NOMO-1 treated with DMSO at 0.1 percent for 48 hours (cell line): Measurements from ENCODE around the gene ARHGAP26.

Experiments
- DNase-seq: peaks from one replicate; lab custom pipeline; 2025; ENCODE audit not compliant: unreplicated experiment; lab: John Stamatoyannopoulos, UW

The ARHGAP26 gene

DNA sequence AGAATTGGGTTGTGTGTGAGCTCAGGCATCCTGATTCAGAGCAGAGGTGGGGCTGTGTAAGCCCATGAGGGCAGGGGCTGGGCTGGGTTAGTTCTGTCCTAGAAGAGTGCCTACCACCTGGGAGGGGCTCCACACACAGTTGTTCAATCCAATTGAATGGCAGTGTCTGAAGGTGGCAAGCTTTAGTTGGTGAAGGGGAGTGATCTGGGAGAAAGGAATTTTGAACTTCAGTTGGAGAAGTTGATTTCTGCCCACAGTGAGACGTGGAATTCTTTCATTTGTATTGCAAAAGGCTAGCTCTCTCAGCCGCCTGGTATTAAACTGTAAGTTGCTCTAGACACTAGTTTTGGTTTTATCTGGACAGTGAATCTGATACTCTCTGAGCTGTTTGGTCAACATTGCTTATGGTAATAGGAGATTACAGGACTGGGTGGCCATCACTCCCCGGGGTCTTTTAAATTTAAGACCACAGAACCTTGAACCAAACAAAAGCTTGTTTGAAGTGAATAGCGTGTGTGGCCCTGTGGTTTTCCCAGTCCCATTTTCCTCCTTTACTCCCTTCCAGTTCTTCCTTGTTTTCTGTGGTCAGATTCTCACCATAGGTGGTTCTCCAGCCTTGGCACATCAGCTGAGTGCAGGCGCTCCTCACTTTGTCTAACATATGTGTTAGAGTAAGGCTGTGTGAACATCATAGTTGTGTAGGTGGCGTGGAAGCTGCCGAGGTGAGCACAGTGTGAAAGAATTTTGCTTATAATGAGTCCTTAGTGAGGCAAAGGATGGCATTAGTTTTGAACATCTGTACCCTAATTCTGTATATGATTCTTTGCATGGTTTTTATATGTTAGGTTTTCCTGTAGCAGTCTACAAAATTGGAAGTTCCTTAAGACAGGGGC lies 78.0 kb downstream of the ARHGAP26 start:
- no peak for DNase-seq

- DNase-seq, result no peak
These were observed 79.3 kb downstream of the ARHGAP26 start for GRCh38 chr5:142849466-142849865.

DNA sequence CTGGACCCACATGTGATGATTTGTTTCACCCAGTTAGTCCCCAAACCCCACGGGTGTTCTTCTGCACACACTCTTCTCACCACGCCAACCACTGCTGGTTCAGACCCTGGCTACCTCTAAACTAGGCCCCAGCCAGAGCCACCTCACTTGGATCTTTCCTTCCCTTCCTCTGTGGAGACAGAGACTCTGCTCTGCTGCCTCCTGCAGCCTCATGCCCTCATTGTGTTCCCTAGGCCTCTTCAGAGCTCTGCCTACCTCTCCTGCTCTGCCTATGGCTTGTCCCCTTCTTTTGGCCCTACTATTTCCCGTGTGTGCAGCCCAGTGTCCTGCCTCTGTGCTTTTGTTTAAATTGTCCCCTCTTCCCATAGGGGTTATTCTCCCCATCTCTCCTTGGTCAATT lies 79.7 kb downstream of the ARHGAP26 start:
- DNase-seq, result no peak

- no peak for DNase-seq
These were observed 81.6 kb downstream of the ARHGAP26 start for GRCh38 chr5:142851731-142852130.

- DNase-seq, result no peak
These were observed 82.4 kb downstream of the ARHGAP26 start for GRCh38 chr5:142852416-142853198.

- DNase-seq, result no peak
These were observed 83.5 kb downstream of the ARHGAP26 start for GRCh38 chr5:142853682-142854081.

DNA sequence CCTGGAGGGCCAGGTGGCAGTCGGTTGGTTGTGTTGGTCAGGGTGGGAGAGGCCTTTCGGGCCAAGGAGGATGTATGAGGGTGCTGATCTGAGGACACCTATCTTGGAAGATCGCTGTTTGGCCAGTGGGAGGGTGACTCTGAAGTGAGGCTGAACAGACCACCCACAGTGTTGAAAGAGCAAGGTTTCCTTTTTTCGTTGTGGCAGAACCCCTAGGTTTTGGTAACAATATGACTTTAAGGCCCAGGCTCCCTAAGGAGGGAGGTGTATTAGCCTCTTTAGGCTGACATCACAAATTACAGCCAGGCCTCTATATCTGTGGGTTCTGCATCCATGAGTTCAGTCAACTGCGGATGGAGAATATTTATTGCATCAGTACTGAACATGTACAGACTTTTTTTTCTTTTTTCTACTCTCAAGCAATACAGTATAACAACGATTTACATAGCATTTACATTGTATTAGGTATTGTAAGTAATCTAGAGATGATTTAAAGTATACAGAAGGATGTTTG lies 86.1 kb downstream of the ARHGAP26 start:
- DNase-seq, result no peak

GRCh38 chr5:142857405-142857804 lies 87.2 kb downstream of the ARHGAP26 start:
- no peak for DNase-seq

DNA sequence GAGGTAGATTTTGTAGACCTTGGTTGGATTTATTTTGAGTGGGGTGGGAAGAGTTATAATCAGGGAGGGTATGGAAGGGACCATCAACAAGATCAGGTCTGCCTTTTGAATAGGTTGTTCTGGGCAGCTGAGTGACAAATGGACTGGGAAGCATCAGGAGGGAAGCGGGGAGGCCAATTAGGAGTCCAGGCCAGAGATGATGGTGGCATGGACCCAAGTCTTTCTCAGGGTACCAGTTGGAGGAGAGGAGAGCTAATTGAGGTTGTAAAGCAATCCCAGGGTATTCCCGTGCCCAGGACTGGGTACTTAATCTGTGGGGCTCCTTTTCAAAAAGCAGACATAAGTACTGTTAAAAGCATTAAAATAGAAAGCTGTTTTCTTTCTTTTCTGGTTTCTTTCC lies 88.9 kb downstream of the ARHGAP26 start:
- no peak for DNase-seq

- DNase-seq, result no peak
These were observed 90.1 kb downstream of the ARHGAP26 start for GRCh38 chr5:142860270-142860669.

GRCh38 chr5:142861011-142861410 lies 90.8 kb downstream of the ARHGAP26 start:
- no peak for DNase-seq

- DNase-seq, result no peak
These were observed 92.4 kb downstream of the ARHGAP26 start for GRCh38 chr5:142862594-142862993.

DNA sequence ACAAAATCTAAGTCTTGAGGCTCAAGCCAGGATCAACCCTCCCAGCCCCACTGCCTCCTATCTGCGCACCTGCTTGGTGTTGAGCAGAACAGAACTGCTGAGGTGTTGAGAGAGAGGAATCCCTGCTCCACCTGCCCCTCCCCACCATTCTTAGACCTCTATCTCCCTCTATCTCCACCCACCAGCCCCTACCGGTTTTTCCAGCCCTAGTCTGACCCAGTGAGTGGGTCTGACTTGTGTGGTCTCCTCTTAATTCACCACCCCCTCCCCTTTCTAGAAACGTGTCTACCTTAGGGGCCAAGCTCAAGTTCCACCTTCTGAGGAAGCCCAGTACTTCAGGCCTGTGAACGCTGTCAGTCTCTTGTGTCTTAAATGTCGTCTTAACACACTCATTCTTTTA lies 93.7 kb downstream of the ARHGAP26 start:
- no peak for DNase-seq

DNA sequence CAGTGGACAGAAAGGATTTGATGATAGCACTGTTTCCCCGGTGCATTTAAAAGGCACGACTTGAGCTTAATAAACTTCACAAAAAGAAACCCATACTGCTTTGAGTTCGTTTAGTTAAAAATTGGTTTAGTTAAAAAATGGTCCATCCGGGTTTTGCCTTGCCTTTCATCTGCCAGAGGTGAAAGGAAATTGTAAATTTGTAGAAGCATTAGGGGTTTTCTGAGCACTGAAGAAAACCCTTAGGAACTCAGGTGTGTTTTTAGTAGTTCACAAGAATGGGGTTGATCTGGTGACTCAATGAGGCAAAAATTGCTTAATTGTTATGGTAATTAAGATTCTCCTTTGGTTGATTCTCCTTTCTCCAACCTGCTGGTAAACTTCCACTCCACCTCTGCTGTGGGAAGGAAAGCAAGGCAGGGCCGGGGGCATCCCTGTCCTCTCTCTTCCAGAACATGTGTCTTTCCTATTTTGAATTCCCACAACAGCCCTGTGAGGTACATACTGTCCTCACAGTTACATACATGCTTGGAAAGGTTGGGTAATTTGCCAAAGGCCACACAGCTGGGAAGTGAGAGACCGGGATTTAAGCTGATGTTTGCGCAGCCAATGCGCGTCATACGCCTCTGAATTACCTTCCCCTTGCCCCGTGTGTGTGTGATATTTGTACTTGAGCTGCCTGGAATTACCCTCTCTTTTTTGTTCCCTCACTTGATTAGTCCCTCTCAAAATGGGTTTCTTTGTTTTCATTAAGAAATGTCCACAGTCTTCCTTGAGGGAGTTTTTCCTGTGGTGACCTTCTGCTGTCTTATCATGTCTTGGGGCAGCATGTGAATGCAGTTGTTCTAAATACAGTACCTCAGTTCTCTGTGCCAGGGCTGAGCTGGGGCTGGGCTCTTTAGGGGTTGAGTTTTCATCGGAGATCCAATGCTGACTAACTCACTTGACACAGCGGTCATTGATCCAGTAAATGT lies 94.4 kb downstream of the ARHGAP26 start:
- DNase-seq, result no peak

DNA sequence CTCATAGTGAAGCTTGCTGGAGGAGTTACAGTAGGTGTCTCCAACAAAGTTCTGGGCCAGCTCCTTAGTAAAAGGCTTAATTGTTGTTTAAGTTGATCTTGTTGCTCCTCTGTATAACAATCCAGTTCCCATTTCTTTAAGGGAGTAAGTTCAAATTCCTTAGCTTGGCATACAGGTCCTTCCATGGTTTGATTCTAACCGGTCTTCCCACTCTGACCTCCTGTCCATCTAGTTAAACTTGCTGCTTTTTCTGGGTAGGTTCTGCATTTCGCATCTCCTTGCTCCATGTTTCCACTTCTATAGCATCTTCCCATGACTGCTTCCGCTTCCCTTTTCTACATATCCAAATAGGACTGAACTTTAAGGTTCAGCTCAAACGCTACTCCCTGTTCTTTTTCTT lies 95.5 kb downstream of the ARHGAP26 start:
- no peak for DNase-seq

DNA sequence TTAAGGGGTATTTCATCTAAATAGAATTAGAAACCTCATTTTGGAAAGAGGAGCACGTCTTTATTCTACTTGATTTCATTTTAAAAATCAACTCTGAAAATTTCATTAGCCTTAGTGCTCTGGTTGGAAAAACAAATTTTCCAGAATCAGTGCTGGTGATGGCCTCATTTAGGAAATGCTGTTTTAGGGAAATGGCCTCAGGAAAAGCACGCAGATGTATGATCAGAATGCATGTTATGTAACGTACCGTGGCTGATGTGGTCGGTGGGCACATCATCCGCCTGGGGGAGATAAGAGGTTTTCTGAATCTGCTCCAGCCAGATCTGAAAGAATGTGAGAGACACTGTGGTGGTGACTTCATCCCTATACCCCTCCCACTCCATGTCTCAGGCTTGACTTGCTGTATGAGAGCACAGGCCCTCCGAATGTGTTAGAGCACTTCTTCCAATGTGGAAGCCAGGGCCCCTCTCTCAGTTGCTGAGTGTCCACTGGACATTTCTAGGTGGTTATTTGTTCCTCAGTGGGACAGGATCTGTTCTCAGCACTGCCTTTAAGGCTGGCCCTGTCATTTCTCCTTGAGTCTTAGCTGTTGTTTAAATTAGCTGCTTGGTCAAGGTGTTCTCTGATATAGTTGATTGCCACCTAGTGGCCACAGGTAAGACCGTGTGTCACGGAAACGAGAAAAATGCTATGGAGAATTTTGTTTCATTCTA lies 96.5 kb downstream of the ARHGAP26 start:
- peak; percentile 78 for DNase-seq

DNA sequence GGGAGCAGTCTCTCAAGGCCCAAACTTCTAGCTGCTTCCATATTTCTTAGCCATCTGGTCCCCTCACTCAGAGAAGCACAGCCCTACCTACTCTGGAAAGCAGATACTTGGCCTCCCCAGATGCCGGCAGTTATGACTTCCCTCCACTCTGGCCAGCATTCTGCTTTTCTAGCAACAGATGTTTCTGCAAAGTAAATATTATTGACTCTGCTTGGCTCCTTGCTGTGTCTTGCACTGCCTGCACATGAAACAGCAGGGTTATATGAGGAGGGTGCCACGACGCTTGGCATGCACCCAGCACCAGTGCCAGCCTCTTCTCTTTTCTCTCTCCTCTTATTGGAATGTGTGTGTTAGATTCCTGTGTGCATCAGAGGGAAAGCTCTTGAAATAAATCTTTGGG lies 99.7 kb downstream of the ARHGAP26 start:
- no peak for DNase-seq

GRCh38 chr5:142870532-142871362 lies 100.6 kb downstream of the ARHGAP26 start:
- no peak for DNase-seq
